HG03097 (cell line): ENCODE data around the gene SULT6B1.
A peak's percentile ranks its signal among the peaks of the same experiment; 100 is the strongest.
"Not testable (repeated sequence)": the region's sequence is repeated elsewhere in the genome, so short reads cannot be mapped to it uniquely, and the experiment has no call there.

Experiments used
- ATAC-seq: cut with Tn5 transposase; IDR thresholded peaks from one replicate; pipeline ENCODE4 v1.9.1; 2021; ENCODE audit not compliant: unreplicated experiment, low FRiP score

Gene SULT6B1

GRCh38 chr2:37196320-37197195 is 8.1 kb upstream of the SULT6B1 start, which contains the start of gene CEBPZOS:
TSS of gene CEBPZOS (plus strand) at chr2:37196496. CDS start at chr2:37199705, 3,209 bp downstream.
- peak; percentile 72 for ATAC-seq

GRCh38 chr2:37195862-37196319 is 7.4 kb upstream of the SULT6B1 start:
- not testable (repeated sequence) for ATAC-seq

- no peak for ATAC-seq
Measured at GRCh38 chr2:37192551-37192950, 4.1 kb upstream of the SULT6B1 start.

GRCh38 chr2:37191747-37192146 is 3.3 kb upstream of the SULT6B1 start:
- no peak for ATAC-seq

GRCh38 chr2:37191253-37191652 is 2.8 kb upstream of the SULT6B1 start:
- ATAC-seq: no peak

- ATAC-seq: no peak
Measured at GRCh38 chr2:37190290-37190689, 1.8 kb upstream of the SULT6B1 start.

- ATAC-seq: no peak
Measured at GRCh38 chr2:37189452-37190153, 1.1 kb upstream of the SULT6B1 start.

GRCh38 chr2:37181726-37182684 is 6.5 kb downstream of the SULT6B1 start:
- no peak for ATAC-seq

GRCh38 chr2:37180640-37181039 is 7.8 kb downstream of the SULT6B1 start:
- no peak for ATAC-seq

- ATAC-seq: no peak
Measured at GRCh38 chr2:37180006-37180639, 8.3 kb downstream of the SULT6B1 start.

- no peak for ATAC-seq
Measured at GRCh38 chr2:37173741-37174140, 14.7 kb downstream of the SULT6B1 start.

- no peak for ATAC-seq
Measured at GRCh38 chr2:37171624-37171950, 16.9 kb downstream of the SULT6B1 start.

GRCh38 chr2:37168217-37168981 is 20.1 kb downstream of the SULT6B1 start:
- ATAC-seq: no peak

- no peak for ATAC-seq
Measured at GRCh38 chr2:37167636-37168180, 20.8 kb downstream of the SULT6B1 start.

GRCh38 chr2:37164757-37165156 is 23.7 kb downstream of the SULT6B1 start:
- no peak for ATAC-seq

GRCh38 chr2:37156857-37157714 is 31.4 kb downstream of the SULT6B1 start, which contains the start of gene EIF2AK2:
TSS of gene EIF2AK2 (minus strand) at chr2:37156980. CDS start at chr2:37147806, 9,174 bp downstream.
- ATAC-seq: peak; percentile 75

- ATAC-seq: peak; percentile 33
Measured at GRCh38 chr2:37156071-37156856, 32.2 kb downstream of the SULT6B1 start.
